ENCODE results near the gene TINAGL1.
A peak's percentile ranks its signal among the peaks of the same experiment; 100 is the strongest.

Gene TINAGL1

DNA sequence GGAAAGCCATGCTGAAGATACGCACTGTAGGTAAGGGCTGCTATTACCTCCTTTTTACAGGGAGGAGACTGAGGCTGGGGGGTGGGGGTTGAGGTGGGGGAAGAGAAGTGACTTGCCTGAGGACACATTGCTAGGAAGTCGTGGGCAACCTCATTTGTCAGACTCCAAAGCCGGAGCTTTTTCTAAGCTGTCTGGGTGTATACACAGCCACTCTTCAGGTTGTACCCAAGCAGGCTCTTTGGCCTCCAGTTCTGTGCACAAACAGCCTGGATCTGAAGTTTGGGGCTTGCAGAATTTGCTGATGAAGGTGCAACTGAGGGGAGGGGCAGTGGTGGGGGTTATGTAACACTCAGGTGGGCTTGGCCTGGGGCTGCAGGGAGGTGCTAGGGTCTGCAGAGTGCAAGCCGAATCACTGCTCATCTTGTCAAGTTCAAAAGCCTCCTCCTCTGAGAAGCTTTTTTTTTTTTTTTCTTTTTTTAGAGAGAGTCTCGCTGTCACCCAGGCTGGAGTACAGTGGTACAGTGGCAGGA lies 16.9 kb downstream of the TINAGL1 start:
- no peak for TF ChIP-seq ZFX (IDR thresholded peaks at IDR 0.05)
- TF ChIP-seq, protein P1, sequence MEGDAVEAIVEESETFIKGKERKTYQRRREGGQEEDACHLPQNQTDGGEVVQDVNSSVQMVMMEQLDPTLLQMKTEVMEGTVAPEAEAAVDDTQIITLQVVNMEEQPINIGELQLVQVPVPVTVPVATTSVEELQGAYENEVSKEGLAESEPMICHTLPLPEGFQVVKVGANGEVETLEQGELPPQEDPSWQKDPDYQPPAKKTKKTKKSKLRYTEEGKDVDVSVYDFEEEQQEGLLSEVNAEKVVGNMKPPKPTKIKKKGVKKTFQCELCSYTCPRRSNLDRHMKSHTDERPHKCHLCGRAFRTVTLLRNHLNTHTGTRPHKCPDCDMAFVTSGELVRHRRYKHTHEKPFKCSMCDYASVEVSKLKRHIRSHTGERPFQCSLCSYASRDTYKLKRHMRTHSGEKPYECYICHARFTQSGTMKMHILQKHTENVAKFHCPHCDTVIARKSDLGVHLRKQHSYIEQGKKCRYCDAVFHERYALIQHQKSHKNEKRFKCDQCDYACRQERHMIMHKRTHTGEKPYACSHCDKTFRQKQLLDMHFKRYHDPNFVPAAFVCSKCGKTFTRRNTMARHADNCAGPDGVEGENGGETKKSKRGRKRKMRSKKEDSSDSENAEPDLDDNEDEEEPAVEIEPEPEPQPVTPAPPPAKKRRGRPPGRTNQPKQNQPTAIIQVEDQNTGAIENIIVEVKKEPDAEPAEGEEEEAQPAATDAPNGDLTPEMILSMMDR (conservative IDR thresholded peaks at IDR 0.05), result no peak
- no peak overlapping the region for H3K27ac ChIP-seq

DNA sequence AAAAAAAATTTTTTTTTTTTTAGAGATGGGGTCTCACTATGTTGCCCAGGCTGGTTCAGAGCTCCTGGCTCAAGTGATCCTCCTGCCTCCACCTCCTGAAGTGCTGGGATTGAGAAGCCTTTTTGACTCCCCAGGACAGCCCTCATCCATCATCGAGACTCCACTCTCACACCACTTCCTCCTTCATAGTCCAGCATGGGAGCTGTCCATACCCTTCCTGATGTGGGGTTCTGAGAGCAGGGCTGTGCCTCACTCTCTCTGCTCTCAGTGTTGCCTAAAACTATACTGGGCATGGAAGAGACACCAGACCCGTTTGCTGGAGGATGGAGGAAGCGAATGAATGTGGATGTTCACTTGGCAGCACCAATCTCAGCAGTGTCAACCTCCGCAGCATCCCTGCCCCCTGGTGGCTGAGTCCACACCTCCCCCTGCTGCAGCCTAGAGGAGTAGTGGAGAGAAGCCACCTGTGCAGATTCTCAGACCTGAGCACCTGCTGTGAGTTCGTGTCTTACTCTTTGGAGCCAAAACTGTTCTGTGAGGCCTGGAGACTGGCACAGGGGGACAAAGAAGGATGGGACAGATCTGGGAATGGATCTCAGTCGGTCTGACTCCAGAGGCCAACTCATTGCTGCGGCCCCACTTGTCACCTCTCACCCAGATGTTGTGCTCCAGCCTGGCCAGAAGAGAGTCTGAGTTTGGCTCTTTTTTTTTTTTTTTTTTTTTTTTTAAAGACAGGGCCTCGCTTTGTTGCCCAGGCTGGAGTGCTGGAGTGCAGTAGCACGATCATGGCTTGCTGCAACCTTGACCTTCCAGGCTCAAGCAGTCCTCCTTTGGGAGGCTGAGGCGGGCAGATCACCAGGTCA lies 17.7 kb downstream of the TINAGL1 start:
- TF ChIP-seq, protein P1 (conservative IDR thresholded peaks at IDR 0.05), result peak; percentile 95
- no peak for TF ChIP-seq ZFX (IDR thresholded peaks at IDR 0.05)
- no peak overlapping the region for H3K27ac ChIP-seq

DNA sequence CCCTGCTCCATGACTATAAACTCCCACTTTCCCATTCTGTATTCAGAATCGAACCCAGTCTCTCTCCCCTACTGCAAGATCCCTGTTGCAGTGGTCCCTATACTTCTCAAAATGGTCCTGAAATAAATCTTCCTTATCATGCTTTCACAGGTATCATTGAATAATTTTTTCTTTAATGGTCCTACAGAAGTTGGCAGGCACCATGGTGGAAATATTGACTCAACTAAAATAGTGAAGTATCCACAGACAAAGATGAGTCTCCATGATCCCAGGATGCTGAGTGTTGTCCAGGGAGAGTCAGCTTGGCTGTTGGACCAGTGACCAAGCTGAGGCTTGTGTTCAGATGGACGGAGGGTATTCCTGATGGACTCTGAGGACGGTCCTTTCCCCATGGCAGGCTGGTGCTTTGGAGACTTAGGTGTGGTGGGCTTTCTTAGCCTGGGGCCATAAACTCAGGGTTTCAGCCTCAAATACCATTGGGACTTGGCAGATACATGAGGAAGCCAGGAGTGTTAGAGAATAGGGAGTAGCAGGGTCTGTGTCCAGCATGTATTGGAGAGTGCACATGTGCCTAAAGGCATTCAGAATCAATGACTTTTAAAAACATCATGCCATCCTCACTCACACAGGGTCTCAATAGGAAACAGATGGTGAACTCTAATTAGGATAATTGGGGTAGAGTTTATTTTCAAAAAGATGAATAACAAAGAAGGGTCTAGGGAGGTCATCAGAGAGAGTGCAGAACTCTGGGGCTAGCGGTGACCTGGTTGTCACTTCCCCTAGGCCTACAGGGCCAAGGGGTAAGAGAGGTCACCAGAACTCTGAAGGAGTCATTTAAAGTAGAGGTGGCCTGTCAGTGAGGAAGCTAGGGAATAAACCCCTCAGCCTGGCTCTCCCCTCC lies 19.8 kb downstream of the TINAGL1 start:
- no peak for TF ChIP-seq ZFX (IDR thresholded peaks at IDR 0.05)
- TF ChIP-seq, protein P1 (conservative IDR thresholded peaks at IDR 0.05), result no peak
- H3K27ac ChIP-seq, result 0 out of 2 replicates have a peak overlapping the region, but pooled peaks have one; percentile 17

DNA sequence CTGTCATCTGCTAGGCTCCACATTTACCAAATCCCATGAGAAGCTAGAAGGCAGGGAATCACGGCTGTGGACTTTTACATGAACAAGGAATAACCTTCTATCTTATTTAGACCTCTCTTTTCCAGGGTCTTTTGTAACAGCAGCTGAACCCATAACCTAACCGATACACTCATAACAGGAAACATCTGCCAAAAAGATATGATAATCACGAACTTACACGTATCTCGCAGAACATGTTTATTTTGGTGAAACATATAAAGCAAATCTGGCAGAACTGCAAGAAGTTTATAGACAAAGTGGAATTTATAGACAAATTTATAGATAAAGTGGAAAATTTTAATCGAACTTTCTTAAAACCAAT lies 20.4 kb downstream of the TINAGL1 start:
- TF ChIP-seq, protein P1 (conservative IDR thresholded peaks at IDR 0.05), result no peak
- no peak for TF ChIP-seq ZFX (IDR thresholded peaks at IDR 0.05)
- 0 out of 2 replicates have a peak overlapping the region, but pooled peaks have one; percentile 17 for H3K27ac ChIP-seq

DNA sequence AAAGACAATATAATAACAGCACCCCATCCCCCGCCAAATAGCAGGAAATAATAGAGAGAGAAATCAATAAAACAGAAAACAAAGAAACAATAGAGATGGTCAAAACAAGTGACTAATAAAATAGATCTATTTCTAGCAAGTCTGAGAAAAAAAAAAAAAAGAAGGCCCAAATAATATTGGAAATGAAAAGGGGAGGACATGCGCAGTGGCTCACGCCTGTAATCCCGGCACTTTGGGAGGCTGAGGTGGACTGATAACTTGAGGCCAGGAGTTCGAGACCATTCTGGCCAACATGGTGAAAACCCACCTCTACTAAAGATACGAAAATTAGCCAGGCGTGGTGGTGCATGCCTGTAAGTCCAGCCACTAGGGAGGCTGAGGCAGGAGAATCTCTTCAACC lies 22.7 kb downstream of the TINAGL1 start:
- no peak overlapping the region for H3K27ac ChIP-seq
- TF ChIP-seq ZFX (IDR thresholded peaks at IDR 0.05), result no peak
- TF ChIP-seq, protein P1 (conservative IDR thresholded peaks at IDR 0.05), result no peak

DNA sequence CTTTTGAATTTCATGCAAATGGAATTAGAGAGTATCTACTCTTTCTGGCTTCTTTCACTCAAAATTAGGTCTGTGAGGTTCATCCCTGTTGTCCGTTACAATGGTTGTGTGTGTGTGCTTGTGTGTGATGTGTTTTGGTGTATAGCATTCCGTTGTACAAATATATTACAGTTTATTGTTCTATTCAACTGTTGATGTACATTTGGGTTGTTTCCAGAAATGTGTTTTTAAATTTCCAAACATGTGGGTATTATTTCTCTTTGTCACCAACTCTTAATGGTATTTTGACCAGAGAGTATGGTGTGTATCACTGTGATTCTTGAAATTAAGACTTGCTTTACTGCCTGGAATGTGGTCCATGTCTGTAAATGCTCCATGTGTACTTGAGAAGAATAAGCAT lies 24.3 kb downstream of the TINAGL1 start:
- no peak for TF ChIP-seq ZFX (IDR thresholded peaks at IDR 0.05)
- TF ChIP-seq, protein P1 (conservative IDR thresholded peaks at IDR 0.05), result no peak
- H3K27ac ChIP-seq, result no peak overlapping the region

Data from C4-2B (cell line).